Activated T-cell treated with anti-CD3 and anti-CD28 coated beads for 1 hour (primary cell): ENCODE results near the gene ZFP42.
"Not testable (repeated sequence)": the region's sequence is repeated elsewhere in the genome, so short reads cannot be mapped to it uniquely, and the experiment has no call there.

Source experiments
- DNase-seq: peaks from one replicate; pipeline ENCODE4 v3.0.0-alpha.2; 2020; ENCODE audit warnings: low read depth

Gene ZFP42

DNA sequence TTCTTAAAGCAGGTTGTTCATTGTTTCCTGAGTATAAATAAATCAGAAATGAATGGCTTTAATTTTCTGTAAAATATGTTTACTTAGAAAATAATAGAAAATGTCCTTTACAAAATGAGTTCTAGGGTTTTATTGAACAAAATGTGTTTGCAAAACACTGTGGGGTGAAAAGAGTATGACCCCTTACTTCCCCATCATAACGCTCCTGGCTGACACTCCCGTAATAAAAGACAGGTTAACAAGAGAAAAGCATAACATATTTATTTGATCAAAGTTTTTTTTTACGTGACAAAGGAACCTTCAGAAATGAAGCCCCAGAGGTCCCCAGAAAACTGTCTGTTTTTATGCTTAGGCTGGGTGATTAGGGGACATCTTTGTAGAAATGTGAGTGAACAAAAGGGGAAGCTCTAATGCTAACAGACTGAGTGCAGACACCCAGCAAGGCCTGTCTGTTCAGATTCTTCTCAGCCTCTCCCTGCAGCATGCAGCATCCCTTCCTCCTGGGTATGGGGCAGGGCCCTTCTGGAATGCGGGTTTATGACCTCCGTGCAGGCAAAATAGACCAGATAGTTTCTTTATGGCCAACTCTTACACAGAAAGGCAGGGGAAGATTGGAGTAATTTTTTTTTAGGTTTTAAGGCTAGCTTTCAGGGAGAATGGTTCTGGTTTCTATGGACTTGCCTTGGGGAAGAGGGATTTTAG is 26.1 kb downstream of the ZFP42 start:
- DNase-seq, result no peak

DNA sequence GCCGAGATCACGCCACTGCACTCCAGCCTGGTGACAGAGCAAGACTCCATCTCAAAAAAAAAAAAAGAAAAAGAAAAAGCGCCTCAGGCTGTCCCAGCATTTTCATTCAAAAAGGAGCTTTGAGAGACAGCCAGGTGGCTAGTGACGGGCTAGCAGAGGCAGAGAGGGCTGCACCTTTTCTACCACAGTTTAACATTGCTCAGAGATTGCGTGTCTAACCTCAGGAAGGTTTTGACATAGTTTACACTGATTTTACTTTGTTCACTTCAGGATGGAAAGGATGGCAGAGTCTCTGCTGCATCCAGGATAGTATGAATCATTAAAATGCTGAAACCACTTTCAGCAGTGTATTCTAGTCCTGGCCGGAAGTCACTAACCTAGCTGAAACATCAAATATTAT is 28.1 kb downstream of the ZFP42 start:
- no peak for DNase-seq

DNA sequence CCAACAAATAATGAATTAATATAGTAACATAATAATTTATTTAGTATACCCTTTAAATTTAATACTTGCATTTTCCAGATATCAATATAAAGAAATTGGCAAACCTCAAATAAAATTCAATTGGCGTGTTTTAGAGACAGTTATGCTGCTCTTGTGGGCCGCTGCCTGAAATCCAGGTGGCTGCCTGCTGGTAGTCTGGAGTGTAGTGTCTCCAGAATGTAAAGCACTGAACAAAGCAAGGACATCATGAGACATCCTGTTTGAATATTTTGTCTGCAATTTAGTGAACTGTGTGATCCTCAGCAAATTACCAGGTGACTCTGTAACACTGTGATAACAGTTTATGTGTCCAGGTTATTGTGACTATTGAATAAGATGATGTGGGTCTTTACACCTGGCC is 29.9 kb downstream of the ZFP42 start:
- DNase-seq, result no peak

DNA sequence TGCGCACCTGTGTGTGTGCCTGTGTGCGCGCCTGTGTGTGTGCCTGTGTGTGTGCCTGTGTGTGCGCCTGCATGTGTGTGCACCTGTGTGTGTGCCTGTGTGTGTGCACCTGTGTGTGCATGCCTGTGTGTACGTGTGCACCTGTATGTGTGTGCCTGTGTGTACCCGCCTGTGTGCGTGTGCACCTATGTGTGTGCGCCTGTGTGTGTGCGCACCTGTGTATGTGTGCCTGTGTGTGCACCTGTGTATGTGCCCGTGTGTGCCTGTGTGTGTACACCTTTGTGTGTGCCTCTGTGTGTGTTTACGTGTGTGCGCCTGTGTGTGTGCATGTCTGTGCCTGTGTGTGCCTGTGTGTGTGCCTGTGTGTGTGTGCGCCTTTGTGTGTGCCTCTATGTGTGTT is 33.5 kb downstream of the ZFP42 start:
- no peak for DNase-seq

DNA sequence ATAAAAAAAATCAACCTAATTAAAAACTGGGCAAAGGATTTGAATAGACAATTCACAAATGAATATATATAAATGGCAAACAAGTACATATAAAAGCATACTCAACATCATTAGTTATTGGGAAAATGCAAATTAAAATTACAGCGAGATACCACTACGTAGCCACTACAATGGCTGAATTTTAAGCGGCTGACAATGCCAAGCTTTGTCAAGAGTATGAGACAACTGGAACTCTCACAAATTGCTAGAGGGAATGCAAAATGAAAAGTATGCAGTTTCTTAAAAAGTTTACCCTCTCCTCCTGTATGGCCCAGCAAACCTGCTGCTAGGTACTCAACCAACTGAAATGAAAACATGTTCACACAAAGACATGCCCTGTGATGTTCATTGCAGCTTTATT is 34.8 kb downstream of the ZFP42 start:
- DNase-seq, result no peak

DNA sequence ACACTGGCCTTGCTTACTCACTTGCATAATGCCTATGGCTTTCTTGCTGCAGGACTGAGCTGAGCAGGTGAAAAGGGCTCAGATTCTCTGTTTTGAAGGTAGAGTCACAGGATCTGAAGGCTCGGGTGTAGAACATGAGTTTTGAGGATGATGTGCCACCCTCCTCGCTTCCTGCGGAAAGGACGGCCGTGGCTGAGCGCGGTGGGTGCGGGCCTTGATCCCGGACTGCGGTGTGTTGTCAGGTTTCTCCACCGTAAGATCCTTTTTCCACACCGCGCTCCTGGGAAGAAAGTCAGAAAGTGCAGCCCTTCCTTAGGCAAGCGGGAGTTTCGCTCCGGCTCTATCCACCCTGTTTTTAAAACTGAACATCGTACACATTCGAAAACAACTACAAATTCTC is 36.2 kb downstream of the ZFP42 start:
- DNase-seq, result no peak

DNA sequence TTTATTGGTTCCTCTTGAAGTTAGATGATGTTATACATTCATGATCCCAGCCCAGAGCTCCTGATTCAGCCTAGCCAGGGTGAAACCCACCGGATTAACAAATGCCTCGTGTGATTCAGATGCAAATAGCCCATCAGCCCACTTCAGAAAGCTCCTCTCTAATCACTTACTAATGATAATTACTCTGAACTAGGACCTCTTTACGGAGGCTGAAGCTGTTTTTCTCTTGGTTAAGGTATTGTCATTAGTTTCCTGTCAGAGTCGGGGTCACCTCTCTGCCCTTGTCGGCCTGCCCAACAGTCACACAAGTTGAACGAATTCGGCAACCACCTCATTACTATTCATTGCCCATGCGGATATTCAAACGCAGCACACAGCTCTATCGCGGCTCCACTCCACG is 36.6 kb downstream of the ZFP42 start:
- no peak for DNase-seq

DNA sequence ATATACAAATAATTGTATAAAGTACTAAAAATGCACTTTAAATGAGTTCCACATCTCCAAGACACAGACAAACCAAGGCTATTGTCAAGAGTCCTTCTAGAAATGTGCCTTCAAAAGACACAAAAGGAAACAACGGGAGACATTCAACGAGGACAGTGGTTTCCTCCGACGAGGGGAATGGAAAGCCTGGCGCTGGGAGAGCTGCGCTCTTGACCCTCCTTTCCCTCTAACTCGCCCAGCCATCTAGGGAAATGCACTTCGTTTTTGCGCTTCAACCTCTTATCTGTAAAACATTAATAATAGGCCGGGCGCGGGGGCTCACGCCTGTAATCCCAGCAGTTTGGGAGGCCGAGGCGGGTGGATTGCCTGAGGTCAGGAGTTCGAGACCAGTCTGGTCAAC is 37.0 kb downstream of the ZFP42 start:
- DNase-seq, result no peak

DNA sequence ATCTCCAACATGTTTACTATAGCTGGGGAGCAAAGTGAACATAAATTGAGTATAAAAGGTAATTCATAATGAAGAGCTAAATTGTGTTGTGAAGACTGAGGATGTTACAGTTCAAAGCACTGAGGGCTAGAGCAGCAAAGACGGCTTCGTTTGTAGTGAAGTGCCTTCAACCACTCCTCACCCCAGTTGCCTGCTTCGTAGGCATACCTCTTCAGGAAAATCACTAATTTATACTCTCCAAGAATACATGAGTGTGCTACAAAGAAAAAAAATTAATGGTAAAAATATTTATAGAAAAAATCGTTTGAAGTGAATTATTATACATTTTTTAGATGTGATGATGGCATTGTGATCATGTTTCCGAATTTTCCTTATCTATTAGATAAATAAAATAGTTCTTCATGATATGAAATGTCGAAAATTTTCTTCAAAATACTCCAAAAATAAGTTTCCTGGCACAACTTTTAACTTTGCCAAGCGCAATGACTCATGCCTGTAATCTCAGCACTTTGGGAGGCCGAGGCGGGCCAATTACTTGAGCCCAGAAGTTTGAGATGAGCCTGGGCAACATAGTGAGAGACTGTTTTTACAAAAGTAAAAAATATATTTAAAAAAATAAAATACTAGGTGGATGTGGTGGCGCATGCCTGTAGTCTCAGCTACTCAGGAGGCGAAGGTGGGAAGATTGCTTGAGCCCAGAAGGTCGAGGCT is 41.6 kb downstream of the ZFP42 start:
- no peak for DNase-seq

DNA sequence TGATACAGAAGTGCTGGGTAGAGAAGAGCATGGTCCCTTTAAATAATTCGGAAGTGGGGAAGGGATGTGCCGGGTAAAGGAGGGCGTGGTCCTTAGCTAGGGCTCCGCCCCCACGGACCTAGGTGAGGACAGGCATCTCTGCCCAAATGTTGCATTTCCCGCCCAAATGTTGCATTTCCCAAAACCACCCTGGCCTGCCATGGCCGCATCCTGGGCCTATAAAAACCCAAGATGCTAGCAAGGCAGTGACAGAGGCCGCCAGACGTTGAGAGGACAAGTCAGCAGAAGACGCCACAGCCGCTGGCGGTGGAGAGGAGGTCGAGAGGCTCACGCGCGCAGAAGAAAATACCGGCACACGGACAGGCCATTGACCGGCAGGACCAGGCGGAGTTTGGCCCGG is 46.1 kb downstream of the ZFP42 start:
- DNase-seq, result no peak

DNA sequence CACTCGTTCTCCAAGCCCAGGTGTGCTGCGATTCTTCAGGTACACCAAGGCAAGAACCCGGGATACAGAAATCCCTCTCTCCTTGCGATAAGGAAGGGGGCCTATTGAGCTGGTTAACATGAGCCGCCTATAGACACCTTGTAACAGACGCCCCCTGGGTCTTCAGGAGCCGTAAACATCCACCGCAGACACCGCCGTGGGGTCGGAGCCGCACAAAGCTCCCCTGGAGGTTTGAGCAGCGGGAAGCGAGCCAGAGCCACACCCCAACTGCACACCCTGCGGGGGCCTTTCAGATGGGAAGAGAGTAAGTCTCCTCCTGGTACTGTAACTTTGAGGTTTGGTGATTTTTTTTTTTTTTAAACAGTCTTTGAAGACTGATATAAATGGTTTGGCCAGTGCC is 46.6 kb downstream of the ZFP42 start:
- no peak for DNase-seq

DNA sequence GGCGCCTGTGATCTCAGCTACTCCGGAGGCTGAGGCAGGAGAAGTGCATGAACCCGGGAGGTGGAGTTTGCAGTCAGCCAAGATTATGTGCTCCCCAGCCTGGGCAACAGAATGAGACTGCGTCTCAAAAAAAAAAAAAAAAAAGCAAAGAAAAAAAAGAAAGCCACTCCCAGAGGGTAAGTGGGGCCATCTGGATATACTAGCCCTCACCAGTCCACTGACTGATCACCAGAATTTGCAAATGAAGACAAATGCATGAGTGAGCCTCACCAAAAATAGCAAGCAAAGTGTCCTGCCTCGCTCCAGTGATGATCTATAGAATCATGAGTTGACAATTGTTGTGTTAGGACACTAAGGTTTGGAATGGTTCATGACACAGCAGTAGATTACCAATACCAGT is 47.6 kb downstream of the ZFP42 start:
- DNase-seq, result no peak

DNA sequence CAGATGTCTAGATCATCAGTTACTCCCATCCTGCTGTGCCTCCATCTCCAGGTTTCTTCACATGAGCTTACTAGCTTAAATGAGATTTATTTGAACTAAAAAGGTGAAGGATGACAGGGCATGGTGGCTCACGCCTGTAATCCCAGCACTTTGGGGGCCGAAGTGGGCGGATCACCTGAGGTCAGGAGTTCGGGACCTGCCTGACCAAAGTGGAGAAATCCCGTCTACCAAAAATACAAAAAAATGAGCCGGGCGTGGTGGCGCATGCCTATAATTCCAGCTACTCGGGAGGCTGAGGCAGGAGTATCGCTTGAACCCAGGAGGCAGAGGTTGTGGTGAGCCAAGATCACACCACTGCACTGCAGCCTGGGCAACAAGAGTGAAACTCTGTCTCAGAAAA is 49.9 kb downstream of the ZFP42 start:
- DNase-seq, result not testable (repeated sequence)

DNA sequence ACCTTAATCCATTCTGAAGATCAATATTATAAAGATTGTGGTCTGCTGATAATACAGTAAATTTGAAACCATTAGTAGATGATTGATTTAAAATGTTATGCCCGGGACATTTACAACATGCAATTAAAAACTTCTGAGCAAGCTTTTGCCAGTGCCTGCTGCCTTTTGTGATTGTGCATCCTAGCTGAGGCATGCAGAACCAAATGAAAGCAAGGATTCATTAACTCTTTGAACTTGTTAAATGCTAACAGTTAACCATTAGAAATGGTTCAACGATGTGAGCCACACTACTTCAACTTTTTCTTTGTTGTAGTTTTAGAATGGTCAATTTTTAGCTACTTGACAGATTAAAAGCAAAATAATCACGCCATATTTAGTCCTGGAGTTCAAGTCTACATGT is 51.1 kb downstream of the ZFP42 start:
- DNase-seq, result no peak

DNA sequence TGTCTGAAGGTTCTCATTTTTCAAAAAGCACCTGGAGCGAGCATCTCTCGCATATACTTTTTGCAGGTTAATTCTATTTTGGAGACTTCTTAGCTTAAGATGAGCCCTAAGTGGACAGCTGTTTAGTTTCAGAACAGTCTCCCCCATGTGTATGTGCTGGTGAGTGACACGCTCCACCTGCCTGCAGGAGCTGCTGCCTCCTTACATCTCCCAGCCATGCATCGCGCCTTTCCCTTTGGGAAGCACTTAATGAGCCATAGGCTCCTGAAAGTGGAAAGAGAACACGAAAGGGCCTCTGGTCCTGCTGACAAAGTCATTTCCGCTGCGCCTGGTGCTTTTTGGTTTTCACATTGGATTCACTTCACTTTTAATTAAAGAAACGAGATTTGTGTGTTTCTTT is 57.7 kb downstream of the ZFP42 start:
- no peak for DNase-seq
